Activated T-cell treated with anti-CD3 and anti-CD28 coated beads for 1 hour (primary cell): ENCODE data around the gene RCAN3.
"Not testable (repeated sequence)": the region's sequence is repeated elsewhere in the genome, so short reads cannot be mapped to it uniquely, and the experiment has no call there.

Source experiments
- DNase-seq: peaks from one replicate; pipeline ENCODE4 v3.0.0-alpha.2; 2020; ENCODE audit warnings: low read depth

Gene RCAN3

GRCh38 chr1:24502709-24503058 is at the start of gene RCAN3:
Gene RCAN3 (plus strand): TSS chr1:24502836. CDS start chr1:24514373, 11,537 bp downstream.
- DNase-seq: peak; percentile 76

GRCh38 chr1:24452922-24453485 is 49.6 kb upstream of the RCAN3 start:
- no peak for DNase-seq

DNA sequence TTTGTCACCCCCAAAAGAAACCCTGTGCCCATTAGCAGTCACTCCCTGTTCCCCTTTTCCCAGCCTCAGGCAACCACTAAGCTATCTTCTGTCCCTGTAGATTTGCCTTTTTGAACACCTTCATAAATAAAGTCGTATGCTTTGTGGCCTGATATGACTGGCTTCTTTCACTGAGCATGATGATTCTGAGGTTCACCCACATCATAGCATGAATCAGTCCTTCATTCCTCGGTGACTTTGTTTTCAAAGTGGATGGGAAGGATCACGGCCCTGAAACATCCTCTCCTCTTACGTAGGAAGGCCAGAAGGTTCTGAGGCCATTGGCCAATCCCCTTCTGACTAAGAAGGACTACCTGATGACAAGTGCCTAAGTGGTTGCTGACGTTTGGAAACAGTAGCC is 48.0 kb upstream of the RCAN3 start:
- DNase-seq: no peak

DNA sequence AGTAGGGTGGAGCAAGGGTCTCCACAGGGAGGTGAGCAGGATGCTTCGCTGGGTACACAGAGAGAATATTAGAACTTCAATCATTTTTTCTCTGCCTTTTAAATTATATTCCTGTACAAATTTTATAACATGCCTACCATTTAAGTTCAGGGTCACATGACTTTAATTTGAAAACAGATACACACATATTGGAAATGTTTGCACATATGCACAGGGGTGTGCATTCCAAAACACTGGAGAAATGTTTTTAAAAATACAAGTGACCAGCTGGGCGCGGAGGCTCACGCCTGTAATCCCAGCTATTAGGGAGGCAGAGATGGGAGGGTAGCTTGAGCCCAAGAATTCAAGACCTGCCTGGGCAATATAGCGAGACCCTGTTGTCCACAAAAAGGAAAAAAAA is 47.4 kb upstream of the RCAN3 start:
- no peak for DNase-seq

DNA sequence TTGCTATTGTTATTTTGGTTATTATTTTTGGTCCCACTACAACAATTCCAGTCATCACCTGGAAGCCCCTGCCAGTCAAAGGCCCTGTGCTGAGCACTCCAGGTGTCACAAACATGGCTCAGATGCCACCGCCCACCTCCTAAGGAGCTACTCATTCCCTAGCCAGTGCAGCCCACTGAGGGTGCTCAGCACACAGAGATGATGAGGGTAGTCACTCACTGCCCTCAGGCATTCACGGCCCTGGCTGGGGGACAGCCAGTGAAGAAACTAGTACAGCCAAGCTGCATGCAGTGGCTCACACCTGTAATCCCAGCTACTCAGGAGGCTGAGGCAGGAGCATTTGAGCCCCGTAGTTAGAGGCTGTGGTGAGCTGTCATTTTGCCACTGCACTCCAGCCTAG is 44.8 kb upstream of the RCAN3 start:
- DNase-seq: no peak

DNA sequence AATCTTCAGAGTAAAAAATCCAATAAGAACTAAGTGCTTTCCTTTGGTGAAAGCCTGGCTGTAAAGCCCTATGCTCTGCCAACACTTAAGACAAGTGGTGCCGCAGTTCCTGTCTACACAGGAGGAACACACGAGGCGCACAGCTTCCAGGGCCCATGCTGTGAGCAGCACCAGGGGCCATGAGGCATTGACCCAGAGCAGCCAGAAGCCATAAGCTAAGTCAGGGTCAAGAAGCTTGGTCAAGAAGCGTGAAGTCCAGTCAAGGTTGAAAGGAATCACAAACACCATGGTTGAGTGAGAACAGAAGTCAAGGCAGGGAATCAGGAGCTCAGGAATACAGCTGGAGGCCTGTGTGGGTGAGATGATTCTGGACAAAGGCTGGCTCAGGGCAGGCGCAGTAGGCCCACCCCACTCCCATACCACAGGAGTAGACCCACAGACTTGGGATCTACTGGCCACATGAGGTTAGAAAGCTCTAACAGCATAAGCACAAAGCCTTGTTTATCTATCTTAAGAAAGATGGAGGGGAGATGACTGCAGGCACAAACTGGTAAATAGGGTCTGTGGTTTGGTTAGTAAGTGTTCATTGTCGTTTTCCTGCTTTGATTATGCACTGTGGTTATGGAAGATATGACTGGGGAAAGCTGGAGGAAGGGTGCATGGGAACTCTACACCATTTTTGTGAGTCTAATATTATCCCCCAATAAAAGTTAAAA is 42.9 kb upstream of the RCAN3 start:
- no peak for DNase-seq

GRCh38 chr1:24462128-24462527 is 40.5 kb upstream of the RCAN3 start:
- not testable (repeated sequence) for DNase-seq

DNA sequence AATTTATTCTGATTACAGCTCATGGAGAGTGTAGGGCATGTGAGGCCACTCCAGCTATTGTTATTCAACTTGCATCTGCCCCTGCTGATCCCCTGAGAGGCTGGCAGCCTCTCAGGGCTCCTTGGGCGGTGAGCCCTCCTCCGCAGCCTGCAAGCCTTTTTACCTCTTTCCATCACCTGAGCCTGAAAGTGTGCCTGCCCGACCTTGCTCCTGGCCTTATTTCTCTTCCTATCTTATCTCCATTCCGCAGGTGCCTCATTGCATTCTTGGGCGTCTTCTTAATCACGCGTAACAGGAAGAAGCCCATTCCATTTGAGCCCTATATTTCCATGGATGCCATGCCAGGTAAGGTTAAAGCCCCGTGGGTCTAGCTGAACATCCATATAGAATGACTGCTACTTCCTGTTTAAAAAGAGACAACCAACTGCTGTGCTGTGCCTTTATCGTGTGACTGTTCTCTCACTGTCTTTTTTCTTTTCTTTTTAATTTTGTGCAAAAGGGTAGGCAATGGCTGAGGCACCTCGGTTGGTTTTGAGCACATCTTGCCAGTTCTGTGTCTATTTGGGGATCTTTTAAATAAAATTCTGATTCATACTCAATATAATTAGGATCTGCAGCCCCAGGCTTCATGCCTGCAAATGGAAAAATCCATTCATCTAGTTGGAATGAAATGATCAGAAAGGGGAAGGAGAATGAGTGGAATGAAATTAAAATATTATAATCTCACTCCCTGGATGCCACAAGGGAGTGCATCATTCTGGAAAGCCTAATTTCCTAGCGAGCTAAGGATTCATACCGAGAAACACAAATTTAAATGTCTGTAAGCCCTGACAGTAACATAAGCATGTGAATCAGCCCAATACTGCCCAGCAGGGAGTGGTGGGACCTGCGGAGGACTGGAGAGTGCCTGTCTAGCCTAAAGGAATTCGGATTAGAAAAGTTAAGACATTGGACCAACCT is 38.6 kb upstream of the RCAN3 start:
- DNase-seq: no peak

DNA sequence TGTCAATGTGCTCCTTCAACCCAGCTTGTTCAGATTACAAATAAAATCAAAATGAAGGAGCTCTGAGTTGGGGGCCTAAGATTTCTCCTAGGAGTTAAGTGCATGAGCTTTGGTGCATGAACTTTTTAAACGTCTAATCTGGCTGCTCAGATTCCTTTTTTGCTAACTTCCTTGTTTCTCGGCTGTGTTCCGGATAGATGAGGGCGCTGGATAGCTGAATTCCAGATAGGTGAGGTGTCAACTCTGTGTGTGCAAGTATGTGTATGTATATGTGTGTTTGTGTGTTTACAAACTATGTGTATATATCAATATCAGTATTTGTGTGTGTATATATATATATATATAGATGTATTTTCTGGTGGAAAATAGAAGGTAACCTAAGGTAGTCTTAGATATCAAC is 37.5 kb upstream of the RCAN3 start:
- DNase-seq: no peak

DNA sequence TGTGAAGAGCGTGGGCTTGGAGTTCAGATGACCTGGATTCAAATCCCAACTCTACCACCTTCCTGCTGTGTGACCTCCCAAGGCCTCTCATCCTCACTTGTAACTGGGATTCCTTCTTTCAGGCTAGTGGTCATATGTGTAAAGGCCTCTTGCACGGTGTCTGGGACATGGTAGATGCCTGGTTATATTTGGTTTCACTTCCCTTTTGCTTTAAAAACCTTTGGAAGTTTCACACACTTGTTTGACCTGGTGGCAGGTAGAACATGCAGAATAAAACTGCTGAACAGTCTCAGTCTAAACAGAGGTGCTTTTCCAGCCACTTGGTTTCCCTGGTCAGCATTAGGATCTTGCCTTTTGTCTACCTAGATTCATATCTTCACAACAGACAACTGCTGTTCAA is 37.0 kb upstream of the RCAN3 start:
- no peak for DNase-seq

DNA sequence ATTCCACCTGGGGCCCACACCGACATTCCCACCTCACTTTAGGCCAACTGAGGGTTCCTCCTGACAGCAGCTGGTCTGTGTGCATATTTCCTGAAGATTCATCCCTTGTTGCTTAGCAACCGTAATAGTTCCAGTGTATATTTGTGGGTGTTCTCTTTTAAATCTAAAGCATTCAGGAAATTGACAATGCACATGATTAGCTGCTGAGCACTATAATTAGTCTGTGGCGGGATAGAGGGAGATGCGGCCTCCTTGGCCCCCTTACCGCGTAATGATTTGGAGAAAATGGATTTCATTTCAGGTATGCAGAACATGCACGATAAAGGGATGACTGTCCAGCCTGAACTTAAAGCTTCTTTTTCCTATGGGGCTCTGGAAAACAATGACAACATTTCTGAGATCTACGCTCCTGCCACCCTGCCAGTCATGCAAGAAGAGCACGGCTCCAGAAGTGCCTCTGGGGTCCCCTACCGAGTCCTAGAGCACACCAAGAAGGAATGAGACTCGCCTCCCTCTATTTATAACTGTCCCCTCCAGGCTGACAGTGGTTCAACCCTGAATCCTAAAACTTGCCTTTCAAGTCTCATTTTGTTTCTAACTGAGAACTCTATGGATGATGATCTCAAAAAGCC is 33.8 kb upstream of the RCAN3 start:
- no peak for DNase-seq

GRCh38 chr1:24470592-24470991 is 32.0 kb upstream of the RCAN3 start:
- no peak for DNase-seq

DNA sequence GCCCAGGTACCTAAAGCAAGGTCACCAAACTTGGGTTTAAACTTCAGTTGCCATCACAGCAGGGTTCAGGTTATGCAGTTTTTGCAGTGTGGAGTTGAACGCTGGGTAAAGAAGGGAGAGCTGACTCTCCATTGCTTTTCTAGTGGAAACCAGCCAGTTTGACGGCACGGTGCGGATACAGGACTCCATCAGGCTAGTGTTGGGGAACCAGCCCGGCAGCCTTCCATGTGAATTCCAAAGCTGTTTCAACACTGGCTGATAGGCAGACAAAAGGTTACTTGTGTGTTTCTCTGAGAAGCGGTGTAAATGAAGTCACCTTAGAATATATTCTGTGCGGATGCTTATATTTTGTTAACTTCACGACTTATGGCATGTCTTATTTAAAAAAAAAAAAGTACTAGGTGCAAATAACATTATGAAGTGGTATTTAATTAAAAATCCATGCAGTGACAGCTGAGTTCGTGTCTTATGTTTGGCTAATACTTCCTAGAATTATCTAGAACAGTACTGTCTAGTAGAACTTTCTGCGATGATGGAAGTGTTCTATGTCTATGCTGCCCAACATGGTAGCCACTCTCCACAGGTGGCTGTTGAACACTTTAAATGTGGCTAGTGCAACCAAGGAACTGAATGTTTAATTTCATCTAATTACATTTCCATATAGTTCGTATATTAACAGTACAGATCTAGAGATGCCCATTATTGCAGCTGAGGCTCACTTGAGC is 29.9 kb upstream of the RCAN3 start:
- DNase-seq: no peak

- DNase-seq: no peak
Measured at GRCh38 chr1:24474193-24474592, 28.4 kb upstream of the RCAN3 start.

GRCh38 chr1:24475700-24476099 is 26.9 kb upstream of the RCAN3 start:
- DNase-seq: no peak

- DNase-seq: no peak
Measured at GRCh38 chr1:24476571-24476970, 26.1 kb upstream of the RCAN3 start.

- no peak for DNase-seq
Measured at GRCh38 chr1:24477309-24477708, 25.3 kb upstream of the RCAN3 start.

DNA sequence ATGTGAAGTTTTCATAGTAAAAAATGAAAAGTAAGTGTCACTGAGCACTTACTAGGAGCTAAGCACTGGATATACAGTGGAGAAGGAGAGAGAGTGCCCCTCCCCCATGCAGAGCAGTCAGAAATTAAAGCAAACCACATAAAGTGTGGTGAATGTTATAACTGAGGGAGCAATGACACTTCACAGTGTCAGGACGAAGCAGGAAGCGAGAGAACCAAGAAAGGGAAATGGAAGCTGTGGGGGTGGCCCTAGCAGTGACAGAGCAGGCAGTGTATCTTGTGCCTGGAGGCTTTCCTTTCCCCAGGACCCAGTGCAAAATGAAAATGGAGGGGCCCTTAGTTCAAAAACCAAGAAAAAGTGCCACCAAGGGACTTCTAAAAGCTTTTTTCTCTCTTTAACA is 21.5 kb upstream of the RCAN3 start:
- DNase-seq: no peak

DNA sequence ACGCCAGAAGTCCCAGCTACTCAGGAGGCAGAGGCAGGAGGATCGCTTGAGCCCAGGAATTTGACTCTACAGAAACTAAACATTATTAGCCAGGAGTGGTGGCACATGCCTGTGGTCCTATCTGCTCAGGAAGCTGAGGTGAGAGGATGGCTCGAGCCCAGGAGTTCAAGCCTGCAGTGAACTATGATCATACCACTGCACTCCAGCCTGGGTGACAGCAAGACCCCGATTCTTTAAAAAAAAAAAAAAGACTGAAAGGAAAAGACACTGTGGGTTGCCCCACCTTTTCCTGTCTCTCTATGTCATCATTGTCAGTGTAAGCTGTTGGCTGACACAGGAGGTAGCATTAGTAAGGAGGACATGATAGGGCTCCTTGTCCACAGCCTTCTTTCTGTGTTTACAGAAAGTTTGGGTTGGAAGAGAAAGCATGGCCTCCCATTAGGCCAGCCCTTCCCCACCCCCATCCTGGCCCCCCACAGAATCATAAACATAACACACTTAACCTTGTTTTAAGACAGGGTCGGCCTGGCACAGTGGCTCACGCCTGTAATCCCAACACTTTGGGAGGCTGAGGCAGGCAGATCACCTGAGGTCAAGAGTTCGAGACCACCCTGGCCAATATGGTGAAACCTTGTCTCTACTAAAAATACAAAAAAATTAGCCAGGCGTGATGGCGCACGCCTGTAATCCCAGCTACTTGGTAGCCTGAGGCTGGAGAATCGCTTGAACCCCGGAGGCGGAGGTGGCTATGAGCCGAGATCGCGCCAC is 20.6 kb upstream of the RCAN3 start:
- no peak for DNase-seq

DNA sequence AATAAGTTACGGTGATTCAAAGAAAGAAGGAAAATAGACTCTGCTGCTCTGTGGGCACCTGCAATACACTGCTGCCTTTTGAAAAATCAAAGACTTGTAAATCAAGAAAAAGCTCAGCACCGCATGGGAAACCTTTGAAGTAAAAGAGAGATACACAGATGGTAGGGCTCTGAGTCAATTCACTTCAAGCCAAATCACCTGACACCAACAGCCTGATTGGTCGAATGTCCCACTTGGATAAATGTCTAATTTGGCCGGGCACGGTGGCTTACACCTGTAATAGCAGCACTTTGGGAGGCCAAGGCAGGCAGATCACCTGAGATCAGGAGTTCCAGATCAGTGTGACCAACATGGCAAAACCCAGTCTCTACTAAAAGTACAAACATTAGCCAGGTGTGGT is 19.2 kb upstream of the RCAN3 start:
- DNase-seq: no peak

DNA sequence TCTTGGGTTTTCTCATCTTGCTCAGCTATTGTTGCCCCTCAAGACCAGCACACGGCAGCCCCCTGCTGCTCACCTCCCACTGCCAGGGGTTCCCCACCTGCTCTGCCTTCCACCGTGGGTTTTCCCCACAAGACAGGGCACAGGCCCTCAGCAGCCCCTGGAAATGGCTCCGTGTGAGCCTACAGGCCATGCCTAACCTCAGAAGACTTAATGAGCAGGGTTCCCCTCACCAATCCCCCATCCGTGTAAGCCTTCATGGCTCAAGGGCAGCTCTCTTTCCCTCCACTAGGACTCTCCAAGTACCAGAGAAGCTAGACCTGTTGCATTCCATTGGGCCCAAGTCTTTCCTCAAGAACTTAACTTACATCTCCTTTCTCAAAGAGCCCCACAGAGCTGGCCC is 18.4 kb upstream of the RCAN3 start:
- no peak for DNase-seq
